PC-9 (cell line): ENCODE data around the gene VPS33B. TPM values are rescaled to one million over a fixed set of nuclear protein-coding genes. Genes with fewer than 3 reads are reported as not detected.
A peak's percentile ranks its signal among the peaks of the same experiment; 100 is the strongest.
"Not testable (repeated sequence)": the region's sequence is repeated elsewhere in the genome, so short reads cannot be mapped to it uniquely, and the experiment has no call there.

Source experiments
- BruUV-seq: library from RNA; stranded (reverse); fragments of 400-500 nt; replicated peaks from 2 replicates; lab custom pipeline; 2021; lab: Mats Ljungman, UMichigan
- CTCF ChIA-PET: fragments of 300-600 bp; sonication (Branson Sonifier 250); formaldehyde crosslinking; loops from one replicate; lab custom pipeline; 2022; ENCODE audit warnings: antibody characterized with exemption; lab: Charles Lee
- POLR2A ChIA-PET: fragments of 300-600 bp; sonication (Branson Sonifier 250); formaldehyde crosslinking; loops from one replicate; lab custom pipeline; 2022; ENCODE audit warnings: antibody characterized with exemption; ENCODE audit not compliant: unreplicated experiment; lab: Charles Lee
- DNase-seq, 2 experiments: peaks; one replicate each; pipeline versions ENCODE4 v3.0.0 to v3.0.0-alpha.2; 2015 to 2022; ENCODE audit warnings: mixed read lengths in 1 of 2
- H2AFZ ChIP-seq: fragments of 200-600 bp; sonication (generic); 2 replicates; pipeline ENCODE4 v1.8.1; 2017; ENCODE audit warnings: antibody characterized with exemption
- H3F3A ChIP-seq: fragments of 200-600 bp; sonication (generic); 2 replicates; pipeline ENCODE4 v1.8.1; 2017; ENCODE audit warnings: antibody characterized with exemption, mild to moderate bottlenecking, low read depth; ENCODE audit not compliant: insufficient read depth
- H3K27ac ChIP-seq: fragments of 200-600 bp; sonication (generic); 2 replicates; pipeline ENCODE4 v1.6.1; 2016; ENCODE audit warnings: mixed run types
- H3K27me3 ChIP-seq: fragments of 200-600 bp; sonication (generic); 2 replicates; pipeline ENCODE4 v1.6.1; 2016; ENCODE audit warnings: low read depth, mixed run types; ENCODE audit not compliant: insufficient read depth
- H3K36me3 ChIP-seq: fragments of 200-600 bp; sonication (generic); 2 replicates; pipeline ENCODE4 v1.6.1; 2016; ENCODE audit warnings: low read depth, mixed run types
- H3K4me1 ChIP-seq: fragments of 200-600 bp; sonication (generic); replicated peaks from 2 replicates; pipeline ENCODE4 v1.6.1; 2016; ENCODE audit warnings: mixed run types; ENCODE audit not compliant: insufficient read depth
- H3K4me2 ChIP-seq: fragments of 200-600 bp; sonication (generic); 2 replicates; pipeline ENCODE4 v1.6.1; 2017; ENCODE audit warnings: mixed run types
- H3K4me3 ChIP-seq: fragments of 200-600 bp; sonication (generic); 2 replicates; pipeline ENCODE4 v1.6.1; 2016; ENCODE audit warnings: mixed run types
- H3K79me2 ChIP-seq: fragments of 200-600 bp; sonication (generic); 2 replicates; pipeline ENCODE4 v1.6.1; 2017; ENCODE audit warnings: low read depth, mixed run types
- H3K9me2 ChIP-seq: fragments of 200-600 bp; sonication (generic); 2 replicates; pipeline ENCODE4 v1.8.1; 2017; ENCODE audit warnings: mild to moderate bottlenecking; ENCODE audit not compliant: insufficient read depth
- H3K9me3 ChIP-seq: fragments of 200-600 bp; sonication (generic); 2 replicates; pipeline ENCODE4 v1.8.1; 2016; ENCODE audit warnings: low read depth; ENCODE audit not compliant: insufficient read depth
- H4K20me1 ChIP-seq: fragments of 200-600 bp; sonication (generic); 2 replicates; pipeline ENCODE4 v1.8.1; 2017; ENCODE audit not compliant: insufficient read depth
- CTCF ChIP-seq: fragments of 200-600 bp; sonication (generic); conservative IDR thresholded peaks from 2 replicates; pipeline ENCODE4 v1.6.1; 2017; ENCODE audit warnings: mixed run types, antibody characterized with exemption, mild to moderate bottlenecking, moderate library complexity
- EZH2 ChIP-seq: fragments of 200-600 bp; sonication (generic); IDR thresholded peaks from 2 replicates; pipeline ENCODE4 v1.8.0; 2017; ENCODE audit warnings: antibody characterized with exemption, low read depth
- intact Hi-C: fragments of 100-400 bp; cut with micrococcal nuclease; formaldehyde crosslinking; loops from one replicate; pipeline ENCODE4 v1.10.0; 2022; ENCODE audit not compliant: unreplicated experiment
- total RNA-seq: library from RNA; stranded (reverse); gene quantifications from 2 replicates; pipeline ENCODE4 v1.2.3, GENCODE V29; 2021

VPS33B gene
- total RNA-seq, 1 experiment from 2014 or later: 13.6 TPM

- Histone ChIP-seq H3K4me3 (peak overlapping the region; percentile 90), H3K36me3 (no peaks in the 10 kb centered on the region), H3K27me3 (no peaks in the 10 kb centered on the region), H2AFZ (peak overlapping the region; percentile 99), H3K9me3 (no peaks in the 10 kb centered on the region), H4K20me1 (no peaks in the 10 kb centered on the region), H3K27ac (no peak overlapping the region), H3F3A (no peaks in the 10 kb centered on the region), H3K4me1 (peaks cover 21% of the 10 kb centered on the region), H3K4me2 (peak overlapping the region; percentile 96), H3K9me2 (no peaks in the 10 kb centered on the region), H3K79me2 (peaks cover 30% of the 10 kb centered on the region)
- intact Hi-C loops: no loop called here
- TF ChIP-seq CTCF: no peak
- no peak for TF ChIP-seq EZH2
- POLR2A ChIA-PET: interaction anchor here (0.7 to 0.8 kb wide), 2 partner anchors 11 to 67 kb away, joined by 3 to 5 read pairs; partner anchors contain the start of gene RCCD1
- DNase-seq: no peak
- CTCF ChIA-PET: interaction anchor here (0.6 to 1.2 kb wide), 3 partner anchors 11 to 89 kb away, joined by 4 to 5 read pairs (median 5); partner anchors contain the start of gene HDDC3
- no TSS peak for BruUV-seq
Observed at GRCh38 chr15:91021516-91022074, 799 bp downstream of the VPS33B start.

GRCh38 chr15:91018158-91018557, 4.2 kb downstream of the VPS33B start:
- peaks cover 20% of the 10 kb centered on the region for H3K4me1 ChIP-seq
- TF ChIP-seq CTCF: no peak
- no peak for TF ChIP-seq EZH2
- ChIA-PET CTCF (no interaction called here), POLR2A (interaction anchor here (0.7 kb wide), 1 partner anchor 30 kb away, joined by 16 read pairs; no protein-coding TSS in a partner anchor)
- intact Hi-C loops: no loop called here
- no peaks in the 10 kb centered on the region for H3K27me3 ChIP-seq
- no peaks in the 10 kb centered on the region for H4K20me1 ChIP-seq
- no peaks in the 10 kb centered on the region for H3K9me3 ChIP-seq
- H3F3A ChIP-seq: no peaks in the 10 kb centered on the region
- H3K4me3 ChIP-seq: no peak overlapping the region
- H3K36me3 ChIP-seq: no peaks in the 10 kb centered on the region
- no peak overlapping the region for H2AFZ ChIP-seq
- peaks cover 30% of the 10 kb centered on the region for H3K79me2 ChIP-seq
- H3K9me2 ChIP-seq: no peaks in the 10 kb centered on the region
- H3K27ac ChIP-seq: no peak overlapping the region
- no TSS peak for BruUV-seq
- no peak overlapping the region for H3K4me2 ChIP-seq
- DNase-seq: no peak

DNA sequence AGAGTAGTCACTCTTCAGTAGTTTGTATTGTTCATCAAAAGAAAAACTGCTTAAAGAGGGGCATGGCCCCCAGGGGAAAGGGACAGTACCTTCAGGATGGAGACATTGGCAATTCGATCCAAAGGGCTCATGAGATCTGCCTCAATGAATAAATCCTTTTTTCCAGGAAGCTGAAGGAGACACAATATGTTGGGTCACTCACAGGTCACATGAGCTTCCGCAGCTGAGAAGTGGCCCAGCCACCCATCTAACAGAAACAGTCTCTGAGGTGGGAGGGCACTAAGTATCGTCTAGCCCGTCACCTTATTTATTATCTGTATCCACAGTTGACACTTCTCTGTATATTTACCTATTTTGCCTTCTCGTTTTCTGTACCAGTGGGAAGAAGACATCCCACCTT, 4.7 kb downstream of the VPS33B start:
- Histone ChIP-seq H3K9me2 (no peaks in the 10 kb centered on the region), H3K79me2 (peaks cover 30% of the 10 kb centered on the region), H3F3A (no peaks in the 10 kb centered on the region), H3K4me2 (no peak overlapping the region), H3K4me1 (peaks cover 15% of the 10 kb centered on the region; the same call in 1 of the 2 replicates), H3K27me3 (no peaks in the 10 kb centered on the region), H3K9me3 (no peaks in the 10 kb centered on the region), H3K4me3 (no peak overlapping the region), H4K20me1 (no peaks in the 10 kb centered on the region), H3K36me3 (no peaks in the 10 kb centered on the region), H2AFZ (no peak overlapping the region), H3K27ac (no peak overlapping the region)
- TF ChIP-seq EZH2 (no peak), CTCF (no peak)
- intact Hi-C loops: no loop called here
- DNase-seq: no peak
- POLR2A ChIA-PET: no interaction called here
- no TSS peak for BruUV-seq
- CTCF ChIA-PET: no interaction called here

DNA sequence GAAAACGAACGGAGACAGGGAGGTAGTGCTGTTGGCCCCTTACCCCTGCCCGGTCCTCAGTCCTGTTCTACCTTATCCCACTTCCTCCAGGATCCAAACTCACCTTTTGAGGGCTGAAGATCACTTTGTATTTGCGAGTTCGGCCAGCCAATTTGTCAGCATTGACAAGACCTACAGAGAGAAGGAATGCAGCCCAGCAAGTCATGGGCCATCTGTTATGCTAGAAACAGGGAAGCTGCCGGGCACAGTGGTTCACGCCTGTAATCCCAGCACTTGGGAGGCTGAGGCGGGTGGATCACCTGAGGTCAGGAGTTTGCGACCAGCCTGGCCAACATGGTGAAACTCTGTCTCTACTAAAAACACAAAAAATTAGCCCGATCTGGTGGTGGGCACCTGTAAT, 8.7 kb downstream of the VPS33B start:
- H3K4me2 ChIP-seq, H3K36me3 ChIP-seq, H3K4me3 ChIP-seq, H3K27ac ChIP-seq, H3F3A ChIP-seq, POLR2A ChIA-PET, intact Hi-C loops, BruUV-seq, H3K4me1 ChIP-seq, DNase-seq, CTCF ChIA-PET, H3K27me3 ChIP-seq, H2AFZ ChIP-seq, H3K9me3 ChIP-seq, H3K79me2 ChIP-seq, H3K9me2 ChIP-seq, H4K20me1 ChIP-seq: not testable (repeated sequence)
